Measurements from ENCODE around the gene NTN3. TPM values are rescaled to one million over a fixed set of nuclear protein-coding genes. Genes with fewer than 3 reads are reported as not detected.

Gene NTN3
- total and polyA plus RNA-seq, 2 of the 4 experiments (the other 2 are of a cell fraction): 0.18 to 0.38 TPM

- POLR2A ChIA-PET (ENCODE audit: unreplicated experiment): no interaction called here
- H3K56ac ChIP-seq (ENCODE audit: extremely low read depth, insufficient read depth, low read length): no peak overlapping the region; the same call in 1 of the 2 replicates
Observed at GRCh38 chr16:2466667-2467527, 4.2 kb upstream of the NTN3 start.

More at GRCh38 chr16:2466667-2467527, 4.2 kb upstream of the NTN3 start:
- Histone ChIP-seq H4K8ac (ENCODE audit: low read depth in 2 of 2, low read length in 2 of 2) (peak overlapping the region; percentile 21 to 75; a peak in 2 of 4 replicates), H3K36me3 (ENCODE audit: control insufficient read depth, insufficient read depth, low read length) (no peaks in the 10 kb centered on the region), H4K20me1 (ENCODE audit: insufficient read depth, low read length) (no peaks in the 10 kb centered on the region), H4K5ac (ENCODE audit: low read depth, low read length) (no peak overlapping the region), H3K9me1 (ENCODE audit: insufficient read depth, low read length) (peaks cover 8% of the 10 kb centered on the region), H3K79me1 (ENCODE audit: low read depth in 1 of 2, low read length in 2 of 2) (peaks cover 0 to 11% of the 10 kb centered on the region in 2 experiments; a peak in 1 of 4 replicates), H2BK15ac (ENCODE audit: low read depth, low read length) (0 out of 3 replicates have a peak overlapping the region, but pooled peaks have one; percentile 13), H3K27me3 (ENCODE audit: control insufficient read depth, insufficient read depth, low read length) (no peaks in the 10 kb centered on the region; the same call in 1 of the 2 replicates), H2AK5ac (ENCODE audit: low read depth, low read length) (peak overlapping the region; percentile 91), H2BK5ac (ENCODE audit: low read depth, low read length, poor library complexity, severe bottlenecking) (peak overlapping the region; percentile 40), H3K23ac (ENCODE audit: low read depth, low read length) (peak overlapping the region; percentile 71; the same call in 1 of the 2 replicates), H3K27ac (ENCODE audit: insufficient read depth, low read length) (no peak overlapping the region; the same call in 1 of the 2 replicates), H3K4me3 (ENCODE audit: insufficient read depth, low read depth, low read length) (no peak overlapping the region), H3K4me2 (ENCODE audit: low read depth, low read length) (peak overlapping the region; percentile 92), H3K18ac (ENCODE audit: low read depth, low read length) (no peak overlapping the region), H2AK9ac (replicated peaks; ENCODE audit: low read depth, low read length, poor library complexity) (peak overlapping the region; percentile 90), H3K9ac (ENCODE audit: low read depth, low read length) (peak overlapping the region; percentile 9; the same call in 1 of the 2 replicates), H2BK20ac (ENCODE audit: low read depth, low read length) (no peak overlapping the region), H3K9me3 (ENCODE audit: control insufficient read depth, insufficient read depth, low read length) (no peaks in the 10 kb centered on the region), H2BK120ac (ENCODE audit: low read depth, low read length) (peak overlapping the region; percentile 46; the same call in 1 of the 2 replicates), H3K4ac (ENCODE audit: low read depth, low read length) (peak overlapping the region; percentile 94), H3K14ac (replicated peaks; ENCODE audit: low read depth, low read length) (peak overlapping the region; percentile 85), H4K91ac (ENCODE audit: insufficient read depth, low read depth, low read length) (peak overlapping the region; percentile 68; the same call in 1 of the 2 replicates), H3K4me1 (ENCODE audit: control insufficient read depth, insufficient read depth, low read length) (peaks cover 16% of the 10 kb centered on the region), H2AFZ (replicated peaks; ENCODE audit: low read length, poor library complexity) (peak overlapping the region; percentile 95)
- BruUV-seq (replicated peaks): no TSS peak
- in situ Hi-C loops (cut with MboI; ENCODE audit: low sequenced_read_pairs) (no loop called here), intact Hi-C loops (cut with micrococcal nuclease) (no loop called here), dilution Hi-C loops (cut with HindIII; ENCODE audit: low sequenced_read_pairs, unreplicated experiment) (no loop called here)
- CTCF ChIA-PET: interaction anchor here (0.7 kb wide), 1 partner anchor 8 kb away, joined by 3 read pairs; the partner anchor contains the start of gene TBC1D24
- no peak for DNase-seq
- no peak for TF ChIP-seq MXI1 (IDR thresholded peaks at IDR 0.05; ENCODE audit: borderline replicate concordance, low read depth, low read length)
- TF ChIP-seq RAD21 (IDR thresholded peaks at IDR 0.05; ENCODE audit: low read length): no peak
- TF ChIP-seq SMC3 (IDR thresholded peaks at IDR 0.05; ENCODE audit: low read depth, low read length): no peak
- no peak for TF ChIP-seq CHD1 (IDR thresholded peaks at IDR 0.05; ENCODE audit: low read depth, low read length)
- TF ChIP-seq RFX5 (IDR thresholded peaks at IDR 0.05; ENCODE audit: low read depth, low read length): no peak
- TF ChIP-seq FOS (IDR thresholded peaks at IDR 0.05; ENCODE audit: low read depth, low read length): no peak
- no peak for TF ChIP-seq RCOR1 (IDR thresholded peaks at IDR 0.05; ENCODE audit: insufficient replicate concordance, low read length)
- no peak for TF ChIP-seq MAZ (IDR thresholded peaks at IDR 0.05; ENCODE audit: borderline replicate concordance, low read depth, low read length)
- no peak for TF ChIP-seq USF2 (IDR thresholded peaks at IDR 0.05; ENCODE audit: low read depth, low read length)
- no peak for TF ChIP-seq BHLHE40 (IDR thresholded peaks at IDR 0.05; ENCODE audit: low read depth, low read length)
- TF ChIP-seq NFE2L2 (IDR thresholded peaks at IDR 0.05; ENCODE audit: low read depth, low read length): no peak
- TF ChIP-seq CEBPB (IDR thresholded peaks at IDR 0.05; ENCODE audit: low read depth, low read length): no peak
- ATAC-seq (ENCODE audit: low read depth): no peak
- 86% methylated on average over 25 of the region's 29 CpGs; no CpG with 5 or more reads in 1 of the 2 experiments for WGBS, 2 experiments (ENCODE audit: extremely low coverage in 2 of 2, insufficient read length in 1 of 2)

Data from IMR-90 (cell line).